GM12878 (cell line): ENCODE results near the gene ESM1.

Experiments used
- CBFB ChIP-seq: IDR thresholded peaks from 2 replicates; pipeline ENCODE4 v1.6.1; 2016; ENCODE audit warnings: antibody characterized with exemption, low read depth
- CBX5 ChIP-seq: sonication (generic); IDR thresholded peaks from 2 replicates; pipeline ENCODE4 v1.6.1; 2016; ENCODE audit warnings: low read depth, moderate library complexity, mild to moderate bottlenecking, inconsistent platforms
- MYC ChIP-seq: IDR thresholded peaks from 2 replicates; pipeline ENCODE4 v1.6.1; 2011; ENCODE audit warnings: mild to moderate bottlenecking, low read length, moderate library complexity, inconsistent platforms; ENCODE audit not compliant: insufficient read depth, insufficient replicate concordance, insufficient read length, severe bottlenecking
- POLR2A ChIP-seq: IDR thresholded peaks from 2 replicates; pipeline ENCODE4 v1.6.1; 2011; ENCODE audit warnings: low read depth, mild to moderate bottlenecking, low read length
- POLR2AphosphoS5 ChIP-seq: IDR thresholded peaks from 2 replicates; pipeline ENCODE4 v1.6.1; 2011; ENCODE audit warnings: mild to moderate bottlenecking, low read length, inconsistent platforms
- TAF1 ChIP-seq: IDR thresholded peaks from 2 replicates; pipeline ENCODE4 v1.6.1; 2011; ENCODE audit warnings: mild to moderate bottlenecking, low read depth, low read length, borderline replicate concordance
- TARDBP ChIP-seq: IDR thresholded peaks from 2 replicates; pipeline ENCODE4 v1.6.1; 2016; ENCODE audit warnings: borderline replicate concordance

- TF ChIP-seq CBX5 (no peak), MYC (no peak), POLR2AphosphoS5 (no peak), TAF1 (no peak), POLR2A (no peak), TARDBP (no peak), CBFB (no peak)
These were observed 6.0 kb upstream of the ESM1 start for GRCh38 chr5:54991416-54991815.
